ENCODE data around the gene RADIL.
"Not testable (repeated sequence)": the region's sequence is repeated elsewhere in the genome, so short reads cannot be mapped to it uniquely, and the experiment has no call there.

DNA sequence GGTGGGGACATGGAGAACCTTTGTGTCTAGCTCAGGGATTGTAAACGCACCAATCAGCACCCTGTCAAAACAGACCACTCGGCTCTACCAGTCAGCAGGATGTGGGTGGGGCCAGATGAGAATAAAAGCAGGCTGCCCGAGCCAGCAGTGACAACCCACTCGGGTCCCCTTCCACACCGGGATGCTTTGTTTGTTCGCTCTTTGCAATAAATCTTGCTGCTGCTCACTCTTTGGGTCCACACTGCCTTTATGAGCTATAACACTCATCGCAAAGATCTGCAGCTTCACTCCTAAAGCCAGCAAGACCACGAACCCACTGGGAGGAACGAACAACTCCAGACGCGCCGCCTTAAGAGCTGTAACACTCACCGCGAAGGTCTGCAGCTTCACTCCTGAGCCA, 89.3 kb downstream of the RADIL start:
- TF ChIP-seq EP300 (IDR thresholded peaks at IDR 0.05; ENCODE audit: low read depth); POLR2A (IDR thresholded peaks at IDR 0.05): not testable (repeated sequence)
